Subcutaneous adipose tissue (tissue), 4 donors: ENCODE data around the gene SPATA20. TPM values are rescaled to one million over a fixed set of nuclear protein-coding genes. Genes with fewer than 3 reads are reported as not detected.

ENCODE experiments used
- CTCF ChIP-seq: fragments of 450-650 bp; IDR thresholded peaks from one replicate; pipeline ENCODE4 v1.5.1; 2016; ENCODE audit warnings: low read depth, mild to moderate bottlenecking, control low read depth, antibody characterized with exemption, moderate library complexity
- total RNA-seq, 4 donors: library from RNA; depleted of rRNA; stranded (reverse); fragments of >200 nt; gene quantifications; one replicate each; pipeline ENCODE4 v1.1.0, GENCODE V29; 2016

SPATA20 gene
- total RNA-seq, 4 donors from 2014 or later: 24.5 to 64.0 (median 48.9) TPM

- no peak for TF ChIP-seq CTCF
Measured at GRCh38 chr17:50521514-50521913, 25.5 kb upstream of the SPATA20 start.

- no peak for TF ChIP-seq CTCF
Measured at GRCh38 chr17:50522766-50523165, 24.2 kb upstream of the SPATA20 start.

GRCh38 chr17:50523208-50523607 lies 23.8 kb upstream of the SPATA20 start:
- no peak for TF ChIP-seq CTCF

- TF ChIP-seq CTCF: no peak
Measured at GRCh38 chr17:50524838-50525237, 22.1 kb upstream of the SPATA20 start.

- no peak for TF ChIP-seq CTCF
Measured at GRCh38 chr17:50527155-50527762, 19.7 kb upstream of the SPATA20 start.

GRCh38 chr17:50527949-50528474 lies 19.0 kb upstream of the SPATA20 start:
- TF ChIP-seq CTCF: no peak

- no peak for TF ChIP-seq CTCF
Measured at GRCh38 chr17:50529849-50530248, 17.1 kb upstream of the SPATA20 start.
